SK-N-SH (cell line): ENCODE measurements around the gene EDARADD.

Source experiments
- EZH2phosphoT487 ChIP-seq: fragments of 200-600 bp; sonication (generic); IDR thresholded peaks from 2 replicates; pipeline ENCODE4 v1.6.1; 2017; ENCODE audit warnings: low read depth, mixed run types, mild to moderate bottlenecking, antibody characterized with exemption, moderate library complexity, borderline replicate concordance
- GATA2 ChIP-seq: sonication (generic); formaldehyde crosslinking; IDR thresholded peaks from 2 replicates; pipeline ENCODE4 v1.5.0; 2020; ENCODE audit warnings: mild to moderate bottlenecking, missing genetic modification reagents
- JUND ChIP-seq: IDR thresholded peaks from 2 replicates; pipeline ENCODE4 v1.4.0; 2012
- NFIC ChIP-seq: IDR thresholded peaks from 2 replicates; pipeline ENCODE4 v1.4.0; 2012; ENCODE audit warnings: borderline replicate concordance
- NRF1 ChIP-seq: IDR thresholded peaks from 2 replicates; pipeline ENCODE4 v1.6.1; 2012; ENCODE audit warnings: low read depth, mild to moderate bottlenecking, low read length
- POLR2AphosphoS5 ChIP-seq: IDR thresholded peaks from 2 replicates; pipeline ENCODE4 v1.6.1; 2012; ENCODE audit warnings: low read depth, low read length
- RAD21 ChIP-seq: IDR thresholded peaks from 2 replicates; pipeline ENCODE4 v1.6.1; 2012; ENCODE audit warnings: mild to moderate bottlenecking, low read length
- TF ChIP-seq, protein P1 (sequence below): fragments of 200-600 bp; sonication (generic); IDR thresholded peaks from 2 replicates; pipeline ENCODE4 v1.6.1; 2017; ENCODE audit warnings: antibody characterized with exemption, mild to moderate bottlenecking, moderate library complexity
- TF ChIP-seq, protein P2 (sequence below): IDR thresholded peaks from 2 replicates; pipeline ENCODE4 v1.6.1; 2012; ENCODE audit warnings: mild to moderate bottlenecking, low read depth, low read length, moderate library complexity
- TF ChIP-seq, protein P3 (sequence below): fragments of 150-350 bp; IDR thresholded peaks from 2 replicates; pipeline ENCODE4 v1.6.1; 2017; ENCODE audit warnings: antibody characterized with exemption, low read length, low read depth, borderline replicate concordance

DNA sequence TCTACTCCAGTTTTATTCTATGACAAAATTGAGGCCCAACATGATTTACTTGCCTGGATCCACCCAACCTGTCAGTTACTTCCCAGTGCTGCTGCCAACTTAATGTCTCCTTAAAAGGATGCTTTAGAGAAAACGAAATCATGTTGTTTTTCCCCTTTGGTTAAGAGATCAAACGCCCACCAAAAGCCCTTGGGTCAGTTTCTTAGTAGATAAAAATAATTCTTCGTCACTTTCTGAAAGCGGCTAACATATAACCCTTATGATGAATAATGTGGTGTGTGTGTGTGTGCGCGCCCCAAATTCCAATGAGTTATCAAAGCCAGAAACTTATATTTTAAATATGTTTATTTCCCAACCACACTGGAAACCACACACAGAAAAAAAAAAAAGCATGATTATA lies 77.0 kb downstream of the EDARADD start:
- TF ChIP-seq, protein P1, sequence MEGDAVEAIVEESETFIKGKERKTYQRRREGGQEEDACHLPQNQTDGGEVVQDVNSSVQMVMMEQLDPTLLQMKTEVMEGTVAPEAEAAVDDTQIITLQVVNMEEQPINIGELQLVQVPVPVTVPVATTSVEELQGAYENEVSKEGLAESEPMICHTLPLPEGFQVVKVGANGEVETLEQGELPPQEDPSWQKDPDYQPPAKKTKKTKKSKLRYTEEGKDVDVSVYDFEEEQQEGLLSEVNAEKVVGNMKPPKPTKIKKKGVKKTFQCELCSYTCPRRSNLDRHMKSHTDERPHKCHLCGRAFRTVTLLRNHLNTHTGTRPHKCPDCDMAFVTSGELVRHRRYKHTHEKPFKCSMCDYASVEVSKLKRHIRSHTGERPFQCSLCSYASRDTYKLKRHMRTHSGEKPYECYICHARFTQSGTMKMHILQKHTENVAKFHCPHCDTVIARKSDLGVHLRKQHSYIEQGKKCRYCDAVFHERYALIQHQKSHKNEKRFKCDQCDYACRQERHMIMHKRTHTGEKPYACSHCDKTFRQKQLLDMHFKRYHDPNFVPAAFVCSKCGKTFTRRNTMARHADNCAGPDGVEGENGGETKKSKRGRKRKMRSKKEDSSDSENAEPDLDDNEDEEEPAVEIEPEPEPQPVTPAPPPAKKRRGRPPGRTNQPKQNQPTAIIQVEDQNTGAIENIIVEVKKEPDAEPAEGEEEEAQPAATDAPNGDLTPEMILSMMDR: no peak
- TF ChIP-seq RAD21 (no peak), POLR2AphosphoS5 (no peak), NFIC (no peak), NRF1 (no peak), JUND (no peak), GATA2 (CRISPR knock-in tag) (no peak), EZH2phosphoT487 (no peak)
- TF ChIP-seq, protein P2, sequence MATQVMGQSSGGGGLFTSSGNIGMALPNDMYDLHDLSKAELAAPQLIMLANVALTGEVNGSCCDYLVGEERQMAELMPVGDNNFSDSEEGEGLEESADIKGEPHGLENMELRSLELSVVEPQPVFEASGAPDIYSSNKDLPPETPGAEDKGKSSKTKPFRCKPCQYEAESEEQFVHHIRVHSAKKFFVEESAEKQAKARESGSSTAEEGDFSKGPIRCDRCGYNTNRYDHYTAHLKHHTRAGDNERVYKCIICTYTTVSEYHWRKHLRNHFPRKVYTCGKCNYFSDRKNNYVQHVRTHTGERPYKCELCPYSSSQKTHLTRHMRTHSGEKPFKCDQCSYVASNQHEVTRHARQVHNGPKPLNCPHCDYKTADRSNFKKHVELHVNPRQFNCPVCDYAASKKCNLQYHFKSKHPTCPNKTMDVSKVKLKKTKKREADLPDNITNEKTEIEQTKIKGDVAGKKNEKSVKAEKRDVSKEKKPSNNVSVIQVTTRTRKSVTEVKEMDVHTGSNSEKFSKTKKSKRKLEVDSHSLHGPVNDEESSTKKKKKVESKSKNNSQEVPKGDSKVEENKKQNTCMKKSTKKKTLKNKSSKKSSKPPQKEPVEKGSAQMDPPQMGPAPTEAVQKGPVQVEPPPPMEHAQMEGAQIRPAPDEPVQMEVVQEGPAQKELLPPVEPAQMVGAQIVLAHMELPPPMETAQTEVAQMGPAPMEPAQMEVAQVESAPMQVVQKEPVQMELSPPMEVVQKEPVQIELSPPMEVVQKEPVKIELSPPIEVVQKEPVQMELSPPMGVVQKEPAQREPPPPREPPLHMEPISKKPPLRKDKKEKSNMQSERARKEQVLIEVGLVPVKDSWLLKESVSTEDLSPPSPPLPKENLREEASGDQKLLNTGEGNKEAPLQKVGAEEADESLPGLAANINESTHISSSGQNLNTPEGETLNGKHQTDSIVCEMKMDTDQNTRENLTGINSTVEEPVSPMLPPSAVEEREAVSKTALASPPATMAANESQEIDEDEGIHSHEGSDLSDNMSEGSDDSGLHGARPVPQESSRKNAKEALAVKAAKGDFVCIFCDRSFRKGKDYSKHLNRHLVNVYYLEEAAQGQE: no peak
- TF ChIP-seq, protein P3, sequence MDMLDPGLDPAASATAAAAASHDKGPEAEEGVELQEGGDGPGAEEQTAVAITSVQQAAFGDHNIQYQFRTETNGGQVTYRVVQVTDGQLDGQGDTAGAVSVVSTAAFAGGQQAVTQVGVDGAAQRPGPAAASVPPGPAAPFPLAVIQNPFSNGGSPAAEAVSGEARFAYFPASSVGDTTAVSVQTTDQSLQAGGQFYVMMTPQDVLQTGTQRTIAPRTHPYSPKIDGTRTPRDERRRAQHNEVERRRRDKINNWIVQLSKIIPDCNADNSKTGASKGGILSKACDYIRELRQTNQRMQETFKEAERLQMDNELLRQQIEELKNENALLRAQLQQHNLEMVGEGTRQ: no peak
